Measurements from ENCODE around the gene ITIH2.
"Not testable (repeated sequence)": the region's sequence is repeated elsewhere in the genome, so short reads cannot be mapped to it uniquely, and the experiment has no call there.

Gene ITIH2

GRCh38 chr10:7700577-7701125 is 2.5 kb upstream of the ITIH2 start:
- DNase-seq, result no peak

DNA sequence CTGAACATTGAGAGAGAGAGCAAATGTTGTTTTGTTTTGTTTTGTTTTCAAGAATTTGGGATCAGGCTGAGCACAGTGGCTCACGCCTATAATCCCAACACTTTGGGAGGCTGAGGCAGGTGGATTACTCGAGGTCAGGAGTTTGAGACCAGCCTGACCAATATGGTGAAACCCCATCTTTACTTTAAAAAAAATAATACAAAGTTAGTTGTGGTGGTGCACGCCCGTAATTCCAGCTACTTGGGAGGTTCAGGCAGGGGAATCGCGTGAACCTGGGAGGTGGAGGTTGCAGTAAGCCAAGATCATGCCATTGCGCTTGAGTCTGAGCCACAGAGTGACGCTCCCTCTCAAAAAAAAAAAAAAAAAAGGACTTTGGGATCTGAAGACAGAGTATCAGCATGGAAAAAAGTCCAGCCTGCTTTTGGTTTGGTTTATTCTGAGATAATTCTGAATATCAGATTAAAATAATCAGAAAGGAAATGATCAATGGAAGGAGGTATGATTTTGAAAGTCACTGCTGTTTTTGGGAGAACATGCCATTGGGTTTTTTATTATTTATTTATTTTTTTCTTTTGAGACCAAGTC is 1.9 kb upstream of the ITIH2 start:
- DNase-seq, result no peak

DNA sequence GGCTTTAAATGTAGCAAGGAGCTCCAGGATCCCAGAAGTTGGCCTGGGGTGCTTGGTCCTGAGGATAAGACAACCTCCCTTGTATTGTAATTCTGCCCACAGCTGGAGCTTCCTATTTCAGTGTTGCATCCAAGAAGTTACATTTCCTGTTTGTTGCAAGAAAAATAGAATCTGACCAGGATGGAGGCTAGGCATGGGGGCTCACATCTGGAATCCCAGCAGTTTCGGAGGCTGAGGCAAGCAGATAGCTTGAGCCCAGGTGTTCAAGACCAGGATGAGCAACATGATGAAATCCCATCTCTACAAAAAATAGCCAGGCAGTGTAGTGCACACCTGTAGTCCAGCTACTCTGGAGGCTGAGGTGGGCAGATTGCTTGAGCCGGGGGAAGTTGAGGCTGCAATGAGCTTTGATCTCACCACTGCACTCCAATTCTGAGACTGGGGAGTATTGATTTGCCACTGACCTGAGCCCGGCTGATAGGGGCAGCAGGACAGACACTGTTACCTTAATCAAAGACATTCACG is 766 bp upstream of the ITIH2 start:
- DNase-seq, result no peak

DNA sequence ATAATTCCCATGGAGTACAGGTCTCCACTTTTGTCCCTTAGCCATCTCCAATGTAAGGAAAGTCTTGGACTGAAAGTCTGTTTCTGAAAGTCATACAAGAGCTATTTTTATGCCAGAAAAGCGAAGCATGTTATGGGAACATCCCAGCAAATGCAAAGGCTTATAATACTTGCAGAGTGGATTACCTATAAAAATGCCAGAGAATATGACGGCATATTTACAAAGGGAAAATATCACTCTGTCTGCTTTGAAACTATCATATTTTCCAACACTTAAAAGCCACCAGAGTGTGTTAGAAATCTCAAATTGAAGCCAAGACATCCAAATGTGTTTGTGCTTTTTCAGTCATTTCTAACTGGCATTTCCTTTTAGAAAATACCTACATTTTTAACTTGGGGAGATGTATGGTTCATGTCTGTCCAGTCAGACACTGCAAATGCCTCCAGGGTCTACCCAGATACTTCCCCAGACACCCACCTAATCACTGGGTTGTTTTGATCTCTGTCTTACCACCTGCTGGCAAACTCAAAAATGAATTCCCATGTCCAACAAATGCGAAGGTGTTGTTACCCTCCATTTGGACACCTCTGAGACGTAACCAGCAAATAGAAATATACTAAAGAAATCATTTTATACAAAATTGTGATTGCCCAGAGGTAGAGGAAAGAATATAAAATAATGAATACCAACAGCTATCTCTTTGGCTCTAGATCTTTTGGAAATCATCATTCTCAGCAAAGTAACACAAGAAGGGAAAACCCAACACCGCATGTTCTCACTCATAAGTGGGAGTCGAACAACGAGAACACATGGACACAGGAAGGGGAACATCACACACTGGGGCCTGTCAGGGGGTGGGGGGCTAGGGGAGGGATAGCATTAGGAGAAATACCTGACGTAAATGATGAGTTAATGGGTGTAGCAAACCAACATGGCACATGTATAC is 1.2 kb downstream of the ITIH2 start:
- no peak for DNase-seq

- no peak for DNase-seq
These were observed 2.2 kb downstream of the ITIH2 start for GRCh38 chr10:7705341-7705740.

DNA sequence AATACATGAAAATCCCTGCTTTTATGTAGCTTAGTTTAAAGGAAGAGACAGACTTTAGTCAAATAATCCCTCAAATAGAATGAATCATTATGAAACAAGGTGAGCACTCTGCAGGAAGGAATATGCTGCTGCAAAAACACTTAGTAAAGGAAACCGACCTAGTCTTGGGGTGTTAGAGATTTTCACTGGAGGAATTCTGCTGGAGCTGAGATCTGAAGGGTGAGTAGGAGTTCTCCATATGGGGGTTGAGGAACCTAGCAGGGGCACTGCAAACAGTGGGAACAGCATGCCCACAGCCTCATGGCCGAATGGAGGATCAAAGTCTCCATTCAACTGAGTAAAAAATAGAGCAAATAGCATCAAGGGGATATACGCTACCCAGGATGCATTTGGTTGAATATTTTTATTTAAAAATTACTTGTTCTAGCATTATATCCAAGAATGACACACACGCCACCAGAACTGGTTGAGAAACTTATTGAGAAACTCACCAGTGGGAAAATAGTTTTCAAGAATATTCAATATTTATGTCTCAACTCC is 3.5 kb downstream of the ITIH2 start:
- DNase-seq, result no peak

GRCh38 chr10:7707102-7707501 is 4.0 kb downstream of the ITIH2 start:
- DNase-seq, result no peak

DNA sequence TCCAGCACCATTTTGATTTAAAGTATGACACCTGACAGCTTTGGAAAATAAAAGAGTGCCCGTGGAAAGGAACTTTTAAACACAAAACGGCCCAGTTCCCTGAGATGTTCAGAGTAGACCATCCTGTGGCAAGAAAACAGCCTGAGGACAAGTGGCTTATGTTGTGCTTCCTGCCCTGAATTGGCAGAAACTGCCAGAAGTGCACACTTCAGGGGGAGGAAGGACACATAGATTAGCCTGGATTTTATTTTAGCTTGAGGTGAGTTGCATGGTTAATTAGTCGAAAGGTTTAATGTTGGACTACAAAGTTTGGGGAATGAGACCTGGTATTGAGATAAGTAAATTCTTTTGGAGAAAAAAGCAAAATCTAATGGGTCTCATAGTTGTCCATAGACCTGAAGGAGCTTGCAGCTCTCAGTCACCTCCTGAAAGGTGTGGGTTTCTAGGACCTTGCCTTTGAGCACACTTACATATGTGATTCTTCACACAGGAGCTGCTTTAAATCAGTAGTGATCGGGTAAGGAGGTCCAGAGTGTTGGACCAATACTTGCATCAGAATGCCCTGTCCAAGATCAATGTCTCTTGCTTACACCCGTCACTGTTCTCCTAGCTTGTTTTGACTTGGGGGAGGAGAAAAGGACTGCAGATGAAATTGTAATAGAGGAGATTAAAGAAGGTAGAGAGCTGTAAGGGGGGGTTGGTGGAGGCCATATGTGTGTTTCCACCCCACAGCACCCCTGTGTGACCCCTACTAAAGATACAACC is 4.9 kb downstream of the ITIH2 start:
- DNase-seq, result no peak

DNA sequence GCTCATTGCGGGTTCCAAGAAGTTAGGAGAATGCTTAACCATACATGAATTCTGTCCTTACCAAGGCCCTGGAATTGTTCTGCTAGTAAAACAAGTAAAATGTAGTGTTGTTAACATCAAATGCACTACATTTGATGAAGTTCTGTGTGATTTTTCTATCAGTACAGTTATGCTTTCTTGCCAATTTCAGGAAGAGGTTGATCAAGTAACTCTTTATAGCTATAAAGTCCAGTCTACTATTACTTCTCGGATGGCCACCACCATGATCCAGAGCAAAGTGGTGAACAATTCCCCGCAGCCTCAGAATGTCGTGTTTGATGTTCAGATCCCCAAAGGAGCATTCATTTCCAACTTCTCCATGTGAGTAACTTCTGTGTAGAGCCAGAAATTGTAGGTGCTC is 5.7 kb downstream of the ITIH2 start:
- no peak for DNase-seq

DNA sequence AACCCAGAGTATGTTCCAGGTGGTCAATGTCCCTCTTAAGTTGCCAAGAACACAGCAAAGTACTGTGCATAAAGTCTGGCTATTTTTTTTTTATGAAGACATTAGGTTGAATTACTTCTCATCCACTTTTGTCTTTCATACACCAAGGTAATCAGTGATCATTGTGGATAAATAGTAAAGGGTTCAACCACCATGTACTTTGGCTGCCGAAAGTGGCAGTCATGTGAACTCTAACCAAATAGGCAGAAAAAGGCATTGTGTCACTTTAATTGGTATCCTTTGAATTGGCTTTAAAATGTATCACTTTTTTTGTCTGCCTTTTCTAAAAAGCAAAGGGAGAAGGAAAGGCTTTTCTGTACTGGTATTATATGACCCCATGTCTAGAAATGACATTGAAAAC is 7.3 kb downstream of the ITIH2 start:
- no peak for DNase-seq

DNA sequence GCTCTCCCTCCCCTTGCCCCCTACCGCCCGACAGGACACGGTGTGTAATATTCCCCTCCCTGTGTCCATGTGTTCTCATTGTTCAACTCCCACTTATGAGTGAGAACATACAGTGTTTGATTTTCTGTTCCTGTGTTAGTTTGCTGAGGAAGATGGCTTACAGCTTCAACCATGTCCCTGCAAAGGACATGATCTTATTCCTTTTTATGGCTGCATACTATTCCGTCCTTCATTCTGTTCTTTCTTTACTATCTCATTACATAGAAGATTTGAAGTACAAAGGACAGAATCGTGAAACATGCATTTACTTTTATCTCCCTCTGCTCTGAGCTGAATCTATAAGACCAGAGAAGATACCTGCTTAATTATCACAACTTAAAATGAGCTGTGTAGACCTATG is 8.0 kb downstream of the ITIH2 start:
- DNase-seq, result not testable (repeated sequence)

DNA sequence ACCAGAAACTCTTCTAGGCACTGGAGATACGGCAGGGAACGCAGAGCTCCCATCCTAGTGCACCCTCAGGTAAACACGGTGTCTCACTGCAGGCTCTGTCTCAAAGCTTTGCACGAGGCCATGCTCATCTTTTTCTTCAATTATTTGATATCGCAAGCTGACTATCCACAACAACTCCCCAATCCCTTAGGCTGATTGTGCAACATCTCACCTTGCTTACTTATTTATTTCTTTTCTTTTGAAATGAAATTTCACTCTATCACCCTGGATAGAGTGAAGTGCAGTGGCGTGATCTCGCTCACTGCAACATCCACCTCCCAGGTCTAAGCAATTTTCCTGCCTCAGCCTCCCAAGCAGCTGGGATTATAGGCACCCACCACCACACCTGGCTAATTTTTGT is 12.4 kb downstream of the ITIH2 start:
- DNase-seq, result no peak

- DNase-seq, result no peak
These were observed 14.7 kb downstream of the ITIH2 start for GRCh38 chr10:7717767-7718166.

DNA sequence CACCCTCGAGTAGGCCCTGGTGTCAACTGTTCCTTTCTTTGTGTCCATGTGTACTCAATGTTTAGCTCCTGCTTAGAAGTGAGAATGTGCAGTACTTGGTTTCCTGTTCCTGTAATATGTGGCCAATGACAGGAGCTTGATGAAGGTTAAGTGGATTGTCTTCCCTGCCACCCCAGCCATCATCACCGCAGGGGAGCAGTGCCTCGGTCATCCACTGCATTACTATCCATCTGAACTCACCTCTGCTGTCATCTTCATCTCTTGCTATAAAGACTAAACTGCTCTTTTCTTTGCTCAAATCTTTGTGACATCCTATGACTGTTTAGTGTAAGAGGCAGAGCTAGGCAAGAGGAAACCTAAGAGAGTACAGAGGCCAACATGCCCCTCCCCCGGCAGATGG is 15.6 kb downstream of the ITIH2 start:
- DNase-seq, result no peak

GRCh38 chr10:7720478-7720877 is 17.4 kb downstream of the ITIH2 start:
- no peak for DNase-seq

DNA sequence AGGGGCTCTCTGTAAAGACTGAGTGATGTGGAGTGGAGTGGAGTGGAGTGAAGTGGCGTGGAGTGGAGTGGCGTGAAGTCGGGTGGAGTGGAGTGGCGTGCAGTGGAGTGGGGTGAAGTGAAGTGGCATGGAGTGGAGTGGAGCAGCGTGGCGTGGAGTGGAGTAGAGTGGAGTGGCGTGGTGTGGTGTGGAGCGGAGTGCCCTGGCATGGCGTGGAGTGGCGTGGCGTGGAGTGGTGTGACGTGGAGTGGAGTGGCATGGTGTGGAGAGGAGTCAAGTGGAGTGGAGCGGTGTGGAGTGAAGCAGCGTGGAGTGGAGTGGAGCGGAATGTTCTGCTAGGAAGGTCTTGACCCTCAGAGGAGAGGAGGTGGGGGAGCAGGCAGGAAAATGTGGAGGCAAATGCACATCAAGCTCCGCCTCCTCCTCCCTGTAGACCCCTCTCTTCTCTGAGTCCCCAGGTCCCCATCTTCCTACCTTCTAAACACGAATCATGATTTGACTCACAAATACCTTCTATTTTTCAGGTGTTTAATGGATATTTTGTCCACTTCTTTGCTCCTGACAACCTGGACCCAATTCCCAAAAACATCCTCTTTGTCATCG is 19.9 kb downstream of the ITIH2 start:
- no peak for DNase-seq

- DNase-seq, result no peak
These were observed 31.7 kb downstream of the ITIH2 start for GRCh38 chr10:7734821-7735220.

DNA sequence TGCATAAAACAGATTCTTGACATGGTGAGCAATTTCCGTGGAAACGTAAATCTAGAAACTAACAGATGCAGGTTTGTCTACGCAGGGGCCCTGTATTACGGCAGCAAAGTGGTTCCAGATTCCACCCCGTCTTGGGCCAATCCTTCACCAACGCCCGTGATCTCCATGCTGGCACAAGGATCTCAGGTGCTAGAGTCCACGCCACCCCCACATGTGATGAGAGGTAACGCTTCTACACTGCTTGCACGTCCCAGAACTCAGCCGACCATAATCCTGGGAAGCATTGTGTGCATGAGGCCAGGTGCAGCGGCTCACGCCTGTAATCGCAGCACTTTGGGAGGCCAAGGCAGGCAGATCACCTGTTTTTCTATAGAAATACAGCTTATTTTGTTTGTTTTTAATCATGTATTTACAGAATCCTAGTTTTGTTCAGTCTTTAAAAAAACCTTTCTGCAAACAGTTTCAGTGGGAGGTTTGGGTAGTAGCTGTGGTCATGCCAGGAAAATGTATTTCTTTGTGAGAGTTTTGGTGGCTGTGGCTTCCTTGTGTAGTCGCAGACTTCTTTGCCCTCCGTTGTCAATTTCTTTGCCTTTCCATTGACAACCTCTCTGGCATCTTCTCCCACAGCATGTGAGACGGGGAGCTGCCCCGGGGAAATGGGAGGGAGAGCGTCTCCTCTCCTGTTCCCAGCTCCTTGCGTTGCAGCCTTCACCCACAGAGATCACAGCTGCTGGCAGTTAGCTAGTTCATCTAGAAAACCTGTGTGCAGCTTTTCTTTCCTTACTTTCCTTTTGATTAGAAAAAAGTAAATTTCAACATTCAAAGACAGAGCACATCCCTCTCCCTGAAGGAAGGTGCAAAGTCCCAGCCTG is 35.7 kb downstream of the ITIH2 start:
- no peak for DNase-seq

- no peak for DNase-seq
These were observed 41.2 kb downstream of the ITIH2 start for GRCh38 chr10:7744307-7744706.

- not testable (repeated sequence) for DNase-seq
These were observed 45.5 kb downstream of the ITIH2 start for GRCh38 chr10:7748637-7749036.

GRCh38 chr10:7750222-7750621 is 47.1 kb downstream of the ITIH2 start:
- no peak for DNase-seq

Data from activated CD4-positive, alpha-beta T cell treated with anti-CD3 and anti-CD28 coated beads, Interleukin-10, Interleukin-2, amounts not matched to agents 100 ng/mL and 50 ng/mL, durations not matched to agents 16 hours and 8 hours (primary cell).